SU-DHL-6 (cell line): Measurements from ENCODE around the gene PLB1.

Source experiments
- EZH2phosphoT487 ChIP-seq: fragments of 200-600 bp; sonication (generic), shearing (Covaris generic); conservative IDR thresholded peaks from 2 replicates; pipeline ENCODE4 v1.6.1; 2018; ENCODE audit warnings: mild to moderate bottlenecking, antibody characterized with exemption, low read length, moderate library complexity, mixed read lengths
- TF ChIP-seq, protein P1 (sequence below): fragments of 200-600 bp; sonication (generic); IDR thresholded peaks from one replicate; pipeline ENCODE4 v1.5.1; 2017; ENCODE audit warnings: antibody characterized with exemption, mild to moderate bottlenecking, low read length, moderate library complexity; ENCODE audit not compliant: insufficient read depth, poor library complexity, severe bottlenecking

- TF ChIP-seq, protein P1, sequence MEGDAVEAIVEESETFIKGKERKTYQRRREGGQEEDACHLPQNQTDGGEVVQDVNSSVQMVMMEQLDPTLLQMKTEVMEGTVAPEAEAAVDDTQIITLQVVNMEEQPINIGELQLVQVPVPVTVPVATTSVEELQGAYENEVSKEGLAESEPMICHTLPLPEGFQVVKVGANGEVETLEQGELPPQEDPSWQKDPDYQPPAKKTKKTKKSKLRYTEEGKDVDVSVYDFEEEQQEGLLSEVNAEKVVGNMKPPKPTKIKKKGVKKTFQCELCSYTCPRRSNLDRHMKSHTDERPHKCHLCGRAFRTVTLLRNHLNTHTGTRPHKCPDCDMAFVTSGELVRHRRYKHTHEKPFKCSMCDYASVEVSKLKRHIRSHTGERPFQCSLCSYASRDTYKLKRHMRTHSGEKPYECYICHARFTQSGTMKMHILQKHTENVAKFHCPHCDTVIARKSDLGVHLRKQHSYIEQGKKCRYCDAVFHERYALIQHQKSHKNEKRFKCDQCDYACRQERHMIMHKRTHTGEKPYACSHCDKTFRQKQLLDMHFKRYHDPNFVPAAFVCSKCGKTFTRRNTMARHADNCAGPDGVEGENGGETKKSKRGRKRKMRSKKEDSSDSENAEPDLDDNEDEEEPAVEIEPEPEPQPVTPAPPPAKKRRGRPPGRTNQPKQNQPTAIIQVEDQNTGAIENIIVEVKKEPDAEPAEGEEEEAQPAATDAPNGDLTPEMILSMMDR: no peak
- TF ChIP-seq EZH2phosphoT487: no peak
Measured at GRCh38 chr2:28656937-28657615, 161.2 kb downstream of the PLB1 start.
